ENCODE measurements around the gene CACNA1H. TPM values are rescaled to one million over a fixed set of nuclear protein-coding genes. Genes with fewer than 3 reads are reported as not detected.

The CACNA1H gene
- total RNA-seq, 1 experiment from 2014 or later = 24.3 TPM

DNA sequence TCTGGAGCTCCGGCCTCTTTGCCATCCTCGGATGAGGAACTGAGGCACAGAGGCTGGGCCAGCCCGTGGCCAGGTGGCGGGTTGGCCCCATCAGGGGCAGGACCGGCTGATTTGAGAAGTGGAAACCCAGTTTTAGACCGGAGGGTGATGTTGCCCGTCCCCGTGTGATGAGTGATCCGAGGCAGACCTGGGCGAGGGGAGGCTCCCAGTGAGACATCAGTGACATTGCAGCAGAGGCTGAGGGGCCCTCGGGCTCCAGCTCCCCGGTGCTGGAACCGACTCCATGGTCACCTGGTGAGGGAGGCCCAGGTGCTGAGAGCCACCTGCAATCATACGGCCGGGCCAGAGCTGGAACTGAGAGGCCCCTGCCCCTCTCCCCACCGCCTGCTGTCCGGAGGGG is 26.9 kb upstream of the CACNA1H start:
- Histone ChIP-seq H2AFZ (ENCODE audit: low read depth, low read length, poor library complexity, severe bottlenecking) (no peak overlapping the region), H3K9ac (ENCODE audit: low read length) (no peak overlapping the region), H3K4me3 (replicated peaks in 1 of 2; ENCODE audit: low read depth in 1 of 2, low read length in 2 of 2) (no peak overlapping the region), H3K79me2 (ENCODE audit: insufficient read depth, low read length) (no peaks in the 10 kb centered on the region), H3K36me3 (ENCODE audit: control insufficient read depth in 1 of 2, insufficient read depth in 2 of 2, low read length in 2 of 2) (no peaks in the 10 kb centered on the region), H4K20me1 (ENCODE audit: insufficient read depth) (no peaks in the 10 kb centered on the region), H3K9me2 (ENCODE audit: insufficient read depth) (no peaks in the 10 kb centered on the region), H3K27ac (ENCODE audit: low read depth, low read length) (no peak overlapping the region), H3K27me3 (ENCODE audit: insufficient read depth, low read length) (no peaks in the 10 kb centered on the region), H3K4me1 (ENCODE audit: control insufficient read depth in 1 of 2, insufficient read depth in 2 of 2, low read length in 2 of 2) (peaks cover 12 to 13% of the 10 kb centered on the region in 2 experiments; a peak in 3 of 4 replicates), H3K4me2 (ENCODE audit: low read length) (peak overlapping the region; percentile 41), H3K9me3 (ENCODE audit: control insufficient read depth in 1 of 2, insufficient read depth in 1 of 2, low read depth in 1 of 2, low read length in 2 of 2) (no peaks in the 10 kb centered on the region)
- no TSS peak for BruUV-seq (replicated peaks)
- DNase-seq (ENCODE audit: low read depth, low spot score) (no peak), ATAC-seq (no peak)
- RAD21 ChIA-PET (ENCODE audit: low non-redundant PET in 1 of 2, low total read pairs in 2 of 2, uncharacterized antibody in 2 of 2, unreplicated experiment in 2 of 2) = no interaction called here
- POLR2A ChIA-PET = no interaction called here
- TF ChIP-seq FOSL1 (IDR thresholded peaks at IDR 0.05; ENCODE audit: low read depth) = no peak
- no peak for TF ChIP-seq JUND (IDR thresholded peaks at IDR 0.05)
- TF ChIP-seq POLR2AphosphoS5 (IDR thresholded peaks at IDR 0.05; ENCODE audit: low read depth, low read length) = no peak
- TF ChIP-seq RAD21 (IDR thresholded peaks at IDR 0.05; ENCODE audit: low read depth) = no peak
- TF ChIP-seq, protein P1, sequence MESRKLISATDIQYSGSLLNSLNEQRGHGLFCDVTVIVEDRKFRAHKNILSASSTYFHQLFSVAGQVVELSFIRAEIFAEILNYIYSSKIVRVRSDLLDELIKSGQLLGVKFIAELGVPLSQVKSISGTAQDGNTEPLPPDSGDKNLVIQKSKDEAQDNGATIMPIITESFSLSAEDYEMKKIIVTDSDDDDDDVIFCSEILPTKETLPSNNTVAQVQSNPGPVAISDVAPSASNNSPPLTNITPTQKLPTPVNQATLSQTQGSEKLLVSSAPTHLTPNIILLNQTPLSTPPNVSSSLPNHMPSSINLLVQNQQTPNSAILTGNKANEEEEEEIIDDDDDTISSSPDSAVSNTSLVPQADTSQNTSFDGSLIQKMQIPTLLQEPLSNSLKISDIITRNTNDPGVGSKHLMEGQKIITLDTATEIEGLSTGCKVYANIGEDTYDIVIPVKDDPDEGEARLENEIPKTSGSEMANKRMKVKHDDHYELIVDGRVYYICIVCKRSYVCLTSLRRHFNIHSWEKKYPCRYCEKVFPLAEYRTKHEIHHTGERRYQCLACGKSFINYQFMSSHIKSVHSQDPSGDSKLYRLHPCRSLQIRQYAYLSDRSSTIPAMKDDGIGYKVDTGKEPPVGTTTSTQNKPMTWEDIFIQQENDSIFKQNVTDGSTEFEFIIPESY (IDR thresholded peaks at IDR 0.05; ENCODE audit: extremely low read depth, insufficient replicate concordance, low read length) = no peak
- TF ChIP-seq SIN3A (IDR thresholded peaks at IDR 0.05; ENCODE audit: low read depth) = no peak
- CTCF ChIA-PET = interaction anchor here (1.5 kb wide), 1 partner anchor 23 kb away, joined by 3 read pairs; no protein-coding TSS in a partner anchor
- intact Hi-C loops (cut with micrococcal nuclease) = no loop called here

DNA sequence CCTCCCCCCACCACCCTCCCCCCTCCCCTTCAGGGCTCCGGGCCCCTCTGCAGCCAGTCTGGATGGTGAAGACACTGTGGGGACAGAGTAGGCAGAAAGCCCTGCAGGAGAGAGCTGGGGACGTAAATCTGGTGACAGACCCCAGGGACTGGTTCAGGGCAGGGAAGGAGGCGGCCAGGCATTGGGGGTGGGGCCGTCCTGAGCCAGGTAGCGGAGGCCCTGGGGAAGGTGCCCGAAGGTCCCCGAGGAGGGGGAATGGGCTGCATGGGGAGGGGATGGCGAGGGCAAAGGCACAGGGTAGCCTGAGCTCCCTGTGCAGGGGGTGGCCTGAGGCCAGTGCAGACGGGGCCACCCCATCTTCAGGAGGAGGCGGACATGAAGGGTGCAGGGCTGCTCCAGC is 26.3 kb upstream of the CACNA1H start:
- H3K27me3 ChIP-seq (ENCODE audit: insufficient read depth, low read length) = no peaks in the 10 kb centered on the region
- H3K9ac ChIP-seq (ENCODE audit: low read length) = no peak overlapping the region
- DNase-seq (ENCODE audit: low read depth, low spot score) (no peak), ATAC-seq (no peak)
- H3K79me2 ChIP-seq (ENCODE audit: insufficient read depth, low read length) = no peaks in the 10 kb centered on the region
- H3K27ac ChIP-seq (ENCODE audit: low read depth, low read length) = no peak overlapping the region
- H3K9me2 ChIP-seq (ENCODE audit: insufficient read depth) = no peaks in the 10 kb centered on the region
- CTCF ChIA-PET = no interaction called here
- POLR2A ChIA-PET = no interaction called here
- BruUV-seq (replicated peaks) = no TSS peak
- no peaks in the 10 kb centered on the region for H3K9me3 ChIP-seq (ENCODE audit: control insufficient read depth in 1 of 2, insufficient read depth in 1 of 2, low read depth in 1 of 2, low read length in 2 of 2)
- TF ChIP-seq, protein P1 (IDR thresholded peaks at IDR 0.05; ENCODE audit: extremely low read depth, insufficient replicate concordance, low read length) = no peak
- no peak for TF ChIP-seq RAD21 (IDR thresholded peaks at IDR 0.05; ENCODE audit: low read depth)
- no peak for TF ChIP-seq POLR2A (IDR thresholded peaks at IDR 0.05; ENCODE audit: borderline replicate concordance, extremely low read depth, insufficient read depth, insufficient read length)
- TF ChIP-seq ZNF274 (IDR thresholded peaks at IDR 0.05; ENCODE audit: low read depth, low read length) = no peak
- no peak for TF ChIP-seq ZFX (IDR thresholded peaks at IDR 0.05)
- no peaks in the 10 kb centered on the region for H4K20me1 ChIP-seq (ENCODE audit: insufficient read depth)
- intact Hi-C loops (cut with micrococcal nuclease) = no loop called here
- no peaks in the 10 kb centered on the region for H3K36me3 ChIP-seq (ENCODE audit: control insufficient read depth in 1 of 2, insufficient read depth in 2 of 2, low read length in 2 of 2)
- H3K4me2 ChIP-seq (ENCODE audit: low read length) = no peak overlapping the region
- no peak overlapping the region for H3K4me3 ChIP-seq (replicated peaks in 1 of 2; ENCODE audit: low read depth in 1 of 2, low read length in 2 of 2)
- H3K4me1 ChIP-seq (ENCODE audit: control insufficient read depth in 1 of 2, insufficient read depth in 2 of 2, low read length in 2 of 2) = peaks cover 12 to 13% of the 10 kb centered on the region in 2 experiments; a peak in 3 of 4 replicates
- RAD21 ChIA-PET (ENCODE audit: low non-redundant PET in 1 of 2, low total read pairs in 2 of 2, uncharacterized antibody in 2 of 2, unreplicated experiment in 2 of 2) = no interaction called here
- H2AFZ ChIP-seq (ENCODE audit: low read depth, low read length, poor library complexity, severe bottlenecking) = no peak overlapping the region
